DOHH2 (cell line): ENCODE results near the gene TAS1R2.

Experiments
- EZH2phosphoT487 ChIP-seq: fragments of 200-600 bp; sonication (generic); IDR thresholded peaks from 2 replicates; pipeline ENCODE4 v1.6.1; 2017; ENCODE audit warnings: borderline replicate concordance, mild to moderate bottlenecking, antibody characterized with exemption, low read length, moderate library complexity, mixed read lengths
- TF ChIP-seq, protein P1 (sequence below): fragments of 200-600 bp; sonication (generic); IDR thresholded peaks from one replicate; pipeline ENCODE4 v1.5.1; 2014; ENCODE audit warnings: antibody characterized with exemption, mild to moderate bottlenecking, low read depth, low read length; ENCODE audit not compliant: poor library complexity, severe bottlenecking

DNA sequence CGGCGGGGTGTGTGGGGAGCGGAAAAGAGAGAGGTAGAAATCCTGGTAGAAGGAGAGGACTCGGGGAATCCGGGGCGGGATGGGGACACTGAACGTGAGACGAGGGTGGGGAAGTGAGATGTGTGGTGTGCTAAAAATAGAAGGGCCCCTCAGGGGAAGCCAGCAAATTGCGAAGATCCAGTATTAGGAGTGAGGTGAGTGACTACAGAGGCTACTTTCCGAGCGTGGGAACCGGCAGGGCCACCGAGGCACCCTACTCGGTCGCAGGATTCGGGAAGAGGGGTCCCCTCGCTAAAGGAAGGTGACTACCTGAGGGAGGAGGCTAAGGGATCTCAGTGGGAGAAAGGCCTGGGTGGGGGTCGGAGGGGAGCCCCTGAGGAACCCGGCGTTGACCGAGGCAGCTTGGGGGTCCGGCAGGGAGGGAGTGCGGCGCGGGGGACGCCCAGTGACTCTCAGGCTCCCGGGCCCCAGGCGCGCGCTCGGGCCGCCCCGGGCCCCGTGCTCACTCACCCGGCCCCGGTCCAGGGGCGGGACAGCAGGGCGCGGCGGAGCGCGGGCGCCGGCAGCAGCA, 42.6 kb upstream of the TAS1R2 start:
- TF ChIP-seq EZH2phosphoT487 = peak; percentile 81; the same call in 1 of the 2 replicates
- TF ChIP-seq, protein P1, sequence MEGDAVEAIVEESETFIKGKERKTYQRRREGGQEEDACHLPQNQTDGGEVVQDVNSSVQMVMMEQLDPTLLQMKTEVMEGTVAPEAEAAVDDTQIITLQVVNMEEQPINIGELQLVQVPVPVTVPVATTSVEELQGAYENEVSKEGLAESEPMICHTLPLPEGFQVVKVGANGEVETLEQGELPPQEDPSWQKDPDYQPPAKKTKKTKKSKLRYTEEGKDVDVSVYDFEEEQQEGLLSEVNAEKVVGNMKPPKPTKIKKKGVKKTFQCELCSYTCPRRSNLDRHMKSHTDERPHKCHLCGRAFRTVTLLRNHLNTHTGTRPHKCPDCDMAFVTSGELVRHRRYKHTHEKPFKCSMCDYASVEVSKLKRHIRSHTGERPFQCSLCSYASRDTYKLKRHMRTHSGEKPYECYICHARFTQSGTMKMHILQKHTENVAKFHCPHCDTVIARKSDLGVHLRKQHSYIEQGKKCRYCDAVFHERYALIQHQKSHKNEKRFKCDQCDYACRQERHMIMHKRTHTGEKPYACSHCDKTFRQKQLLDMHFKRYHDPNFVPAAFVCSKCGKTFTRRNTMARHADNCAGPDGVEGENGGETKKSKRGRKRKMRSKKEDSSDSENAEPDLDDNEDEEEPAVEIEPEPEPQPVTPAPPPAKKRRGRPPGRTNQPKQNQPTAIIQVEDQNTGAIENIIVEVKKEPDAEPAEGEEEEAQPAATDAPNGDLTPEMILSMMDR = no peak
